NCI-H526 treated with DMSO at 0.1 percent for 48 hours (cell line): ENCODE data around the gene HBZ.
"Not testable (repeated sequence)": the region's sequence is repeated elsewhere in the genome, so short reads cannot be mapped to it uniquely, and the experiment has no call there.

Experiments used
- DNase-seq: peaks from one replicate; lab custom pipeline; 2025; lab: John Stamatoyannopoulos, UW

HBZ gene

DNA sequence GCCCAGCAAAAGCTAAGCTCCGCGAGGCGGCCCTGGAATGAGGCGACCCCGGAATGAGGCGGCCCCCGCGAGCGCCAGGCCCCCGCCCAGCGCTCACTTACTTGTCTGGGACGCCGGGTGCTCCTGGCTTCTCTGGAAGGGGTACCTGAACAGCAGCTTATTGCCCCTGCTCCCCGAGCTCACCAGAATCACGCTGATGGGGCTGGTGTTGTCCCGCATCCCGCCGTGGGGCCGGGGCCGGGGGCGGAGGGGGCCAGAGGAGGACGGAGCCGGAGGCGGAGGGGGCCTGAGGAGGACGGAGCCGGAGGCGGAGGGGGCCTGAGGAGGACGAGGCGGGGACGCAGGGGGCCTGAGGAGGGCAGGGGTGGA, 14.4 kb upstream of the HBZ start:
- DNase-seq, result no peak

DNA sequence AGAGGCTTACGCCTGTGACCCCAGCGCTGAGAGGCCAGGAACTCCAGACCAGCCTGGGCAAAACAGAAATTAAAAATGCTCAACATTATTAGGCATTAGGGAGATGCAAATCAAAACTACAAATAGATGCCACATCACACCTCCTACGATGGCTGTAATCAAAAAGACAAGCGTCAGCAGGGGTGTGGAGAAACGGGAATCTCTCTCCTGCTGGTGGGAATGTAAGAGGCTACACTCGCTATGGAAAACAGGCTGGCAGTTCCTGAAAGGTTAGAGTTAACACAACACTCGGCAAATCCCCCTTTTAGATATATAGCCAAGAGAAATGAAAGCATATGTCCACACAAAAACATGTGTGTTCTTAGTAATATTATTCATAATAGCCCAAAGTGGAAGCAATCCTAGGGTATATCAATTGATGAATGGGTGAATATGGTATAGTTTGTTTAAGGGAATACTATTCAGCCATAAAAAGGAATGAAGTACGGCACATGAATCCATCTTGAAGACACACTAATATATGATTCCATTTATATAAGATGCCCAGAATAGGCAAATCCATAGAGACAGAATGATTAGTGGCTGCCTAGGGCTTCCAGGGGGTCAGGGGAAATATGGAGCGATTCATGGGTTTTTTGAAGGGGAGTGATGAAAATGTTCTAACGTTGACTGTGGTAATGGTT, 12.1 kb upstream of the HBZ start:
- no peak for DNase-seq

DNA sequence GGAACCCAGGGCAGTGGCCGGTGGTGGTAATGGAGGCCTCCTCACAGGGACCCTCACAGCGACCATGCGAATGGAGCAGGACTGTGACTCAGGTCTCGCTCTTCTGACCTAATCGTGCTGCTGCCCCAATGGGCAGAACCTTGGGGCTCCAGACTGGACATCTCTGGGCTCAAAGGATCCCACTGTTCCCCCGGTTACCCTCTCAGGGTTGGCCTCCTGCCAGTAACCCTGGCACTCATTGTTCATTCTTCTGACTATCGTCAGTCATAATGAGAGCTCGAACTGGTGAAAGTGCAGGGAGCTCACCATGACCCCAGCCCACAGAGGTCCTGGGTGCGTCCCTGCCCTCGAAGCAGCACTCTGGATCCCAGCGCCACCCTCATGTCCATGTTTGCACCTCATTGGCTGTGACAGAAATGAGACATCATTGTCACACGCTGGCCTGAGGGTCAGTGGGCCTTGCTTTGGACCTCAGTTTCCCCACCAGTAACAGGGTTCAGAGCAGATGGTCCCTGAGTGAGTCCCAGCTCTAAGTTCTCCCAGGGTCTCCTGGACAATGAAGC, 10.0 kb upstream of the HBZ start:
- DNase-seq, result no peak

DNA sequence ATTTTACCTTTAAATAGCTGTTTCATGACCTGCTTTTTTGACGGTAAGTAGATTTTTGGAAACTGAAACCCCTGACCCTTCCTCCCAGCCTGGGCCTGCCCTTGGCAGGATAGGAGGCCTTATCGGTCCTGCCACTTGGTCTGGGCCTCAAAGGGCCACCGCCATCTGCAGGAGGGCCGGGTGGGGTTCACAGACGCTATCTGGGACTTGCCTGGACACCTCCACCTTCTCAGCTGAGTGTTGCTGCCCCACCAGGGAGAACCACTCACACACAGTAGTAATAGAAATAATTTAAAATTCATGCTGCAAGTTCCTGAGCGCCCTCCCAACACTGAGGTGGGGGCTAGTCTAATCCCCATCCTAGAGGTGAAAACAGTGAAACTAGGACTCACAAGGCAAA, 9.4 kb upstream of the HBZ start:
- DNase-seq, result no peak

DNA sequence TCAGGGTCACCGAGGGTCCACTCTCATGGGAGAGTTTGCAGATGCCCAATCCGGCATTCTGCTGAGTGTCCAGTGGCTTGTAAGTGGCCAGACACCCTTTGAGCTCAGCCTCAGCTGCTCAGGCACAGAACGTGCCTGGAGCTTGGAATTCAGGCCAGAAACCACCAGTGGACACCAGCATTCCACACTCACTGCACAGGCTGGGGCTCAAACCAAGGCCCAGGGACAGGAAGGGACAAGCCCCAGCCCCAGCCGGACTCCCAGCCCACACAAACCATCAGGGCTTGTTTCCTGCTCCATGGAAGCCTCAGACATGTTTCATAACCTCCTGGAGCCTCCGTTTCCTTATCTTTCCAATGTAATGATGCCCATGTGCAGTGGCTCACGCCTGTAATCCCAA, 9.0 kb upstream of the HBZ start:
- no peak for DNase-seq

DNA sequence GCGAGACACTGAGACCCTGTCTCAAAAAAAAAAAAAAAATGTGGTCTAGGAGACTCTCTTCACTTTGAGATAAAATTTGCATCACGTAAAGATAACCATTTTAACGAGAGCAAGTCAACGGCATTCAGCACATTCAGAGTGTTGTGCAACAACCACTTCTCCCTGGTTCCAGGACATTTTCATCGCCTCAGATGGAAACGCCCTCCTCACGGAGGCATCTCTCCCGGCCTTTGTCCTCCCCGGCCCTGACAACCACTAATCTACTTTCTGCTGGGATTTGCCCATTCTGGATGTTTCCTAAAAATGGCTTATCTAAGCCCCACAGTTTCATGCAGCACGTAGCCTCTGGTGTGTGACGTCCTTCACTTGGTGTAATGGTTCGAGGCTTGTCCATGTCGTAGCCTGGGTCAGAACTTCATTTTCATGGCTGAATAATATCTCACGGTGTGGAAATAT, 7.6 kb upstream of the HBZ start:
- DNase-seq, result no peak

DNA sequence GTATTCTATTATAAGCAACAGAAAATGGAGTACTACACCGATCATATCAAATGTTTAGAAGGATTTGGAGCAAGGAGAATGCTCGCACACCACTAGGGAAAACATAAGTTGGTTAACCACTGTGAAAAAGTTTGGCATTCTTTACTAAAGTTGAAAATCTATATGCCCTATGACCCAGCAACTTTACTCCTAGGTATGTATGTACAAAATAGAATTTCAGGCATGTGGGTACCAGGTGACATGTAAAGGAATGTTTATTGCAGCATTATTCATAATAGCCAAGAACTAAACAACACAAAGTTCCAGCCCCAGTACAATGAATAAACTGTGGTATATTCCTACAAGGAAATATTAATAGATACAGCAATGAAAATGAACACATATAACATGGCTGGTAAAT, 5.8 kb upstream of the HBZ start:
- DNase-seq, result no peak

DNA sequence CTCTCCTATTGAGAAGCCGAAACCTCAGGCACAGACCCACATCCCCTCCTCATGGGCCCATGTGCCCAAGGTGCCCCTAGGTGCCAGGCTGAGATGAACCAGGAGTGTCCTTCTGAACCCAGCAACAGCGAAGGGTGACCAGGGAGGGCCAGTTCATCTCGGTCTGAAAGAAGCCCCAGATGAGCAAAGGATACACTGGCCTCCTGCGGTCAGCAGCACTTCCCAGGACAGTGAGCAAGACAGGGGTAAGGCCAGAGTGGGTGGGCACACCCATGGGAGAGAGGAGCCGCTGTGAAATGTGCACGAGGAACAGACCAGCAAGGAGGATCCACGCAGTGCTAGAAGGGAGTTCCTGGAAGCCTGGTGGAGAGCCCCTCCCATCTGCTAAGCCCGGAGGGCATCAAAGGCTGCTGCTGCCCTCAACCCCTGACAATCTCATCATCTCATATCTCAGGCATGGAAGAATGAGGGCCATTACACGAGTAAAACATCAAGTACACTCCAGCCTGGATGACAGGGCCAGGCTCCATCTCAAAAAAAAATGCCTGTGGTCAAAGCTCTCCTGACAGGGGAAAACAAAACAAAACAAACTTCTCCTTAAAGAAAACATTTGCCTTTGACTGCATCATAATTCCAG, 3.3 kb upstream of the HBZ start:
- no peak for DNase-seq

DNA sequence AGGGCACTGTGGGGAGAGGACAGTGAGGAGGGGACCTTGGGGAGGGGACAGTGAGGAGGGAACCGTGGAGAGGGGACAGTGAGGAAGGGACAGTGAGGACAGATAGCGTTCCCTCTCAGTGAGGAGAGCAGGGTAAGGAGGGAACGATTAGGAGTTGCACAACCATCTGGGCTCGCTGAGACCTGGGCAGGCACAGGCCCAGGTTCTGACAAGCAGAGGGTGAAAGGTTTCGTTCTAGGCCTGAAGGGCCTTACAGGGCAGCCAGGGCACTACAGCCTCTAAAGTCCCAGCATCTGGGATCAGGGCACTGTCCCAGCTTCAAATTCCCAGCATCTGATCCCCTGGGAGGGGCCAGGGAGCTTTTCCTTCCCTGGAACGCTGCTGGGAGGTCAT, 681 bp downstream of the HBZ start:
- DNase-seq, result not testable (repeated sequence)

DNA sequence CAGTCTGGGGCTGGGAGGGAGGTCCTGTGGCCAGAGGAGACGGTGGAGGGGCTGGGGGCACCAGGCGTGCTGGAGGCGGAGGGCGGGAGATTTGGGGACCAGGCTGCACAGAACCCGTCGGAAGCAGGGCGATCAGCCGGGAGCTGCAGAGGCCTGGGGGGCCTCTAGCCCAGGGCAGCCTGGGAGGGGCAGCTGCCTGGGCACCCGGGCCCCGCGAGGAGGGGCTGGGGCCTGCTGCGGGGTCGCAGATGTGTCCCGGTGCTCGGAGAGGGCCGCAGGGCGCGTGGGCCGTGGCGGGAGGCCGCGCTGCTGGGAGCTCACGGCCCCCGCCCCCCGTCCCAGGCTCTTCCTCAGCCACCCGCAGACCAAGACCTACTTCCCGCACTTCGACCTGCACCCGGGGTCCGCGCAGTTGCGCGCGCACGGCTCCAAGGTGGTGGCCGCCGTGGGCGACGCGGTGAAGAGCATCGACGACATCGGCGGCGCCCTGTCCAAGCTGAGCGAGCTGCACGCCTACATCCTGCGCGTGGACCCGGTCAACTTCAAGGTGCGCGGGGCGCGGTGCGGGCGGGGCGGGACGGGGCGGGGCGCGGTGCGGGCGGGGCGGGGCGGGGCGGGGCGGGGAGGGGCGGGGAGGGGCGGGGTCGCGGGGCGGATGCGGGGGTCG, 1.2 kb downstream of the HBZ start:
- DNase-seq, result not testable (repeated sequence)

DNA sequence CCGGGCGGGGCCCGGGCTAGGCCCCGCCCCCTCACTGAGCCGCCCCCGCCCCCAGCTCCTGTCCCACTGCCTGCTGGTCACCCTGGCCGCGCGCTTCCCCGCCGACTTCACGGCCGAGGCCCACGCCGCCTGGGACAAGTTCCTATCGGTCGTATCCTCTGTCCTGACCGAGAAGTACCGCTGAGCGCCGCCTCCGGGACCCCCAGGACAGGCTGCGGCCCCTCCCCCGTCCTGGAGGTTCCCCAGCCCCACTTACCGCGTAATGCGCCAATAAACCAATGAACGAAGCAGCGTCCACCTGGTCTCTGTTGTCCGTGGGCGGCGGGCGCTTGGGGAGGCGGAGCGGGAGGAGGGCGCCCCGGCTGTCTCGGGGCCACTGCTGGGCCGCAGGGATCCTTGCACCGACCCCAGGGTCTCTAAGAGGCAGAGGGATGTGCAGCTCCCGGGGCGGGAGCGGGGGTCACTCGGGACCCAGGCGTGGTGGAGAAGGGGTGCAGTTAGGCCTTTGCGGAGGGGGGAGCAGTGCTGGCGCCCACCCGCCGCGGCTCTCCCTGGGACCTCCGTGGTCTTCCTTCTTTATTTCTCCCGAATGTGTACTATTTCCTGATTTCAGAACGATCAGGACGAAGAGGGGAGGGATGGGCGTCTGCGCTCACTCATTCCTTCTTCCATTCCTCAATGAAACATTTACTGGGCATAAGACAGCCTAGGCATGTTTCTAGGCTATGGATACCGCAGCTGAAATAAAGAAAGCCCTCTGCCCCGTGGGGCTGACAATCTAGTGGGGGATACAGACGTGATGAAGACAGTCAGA, 2.0 kb downstream of the HBZ start:
- no peak for DNase-seq

DNA sequence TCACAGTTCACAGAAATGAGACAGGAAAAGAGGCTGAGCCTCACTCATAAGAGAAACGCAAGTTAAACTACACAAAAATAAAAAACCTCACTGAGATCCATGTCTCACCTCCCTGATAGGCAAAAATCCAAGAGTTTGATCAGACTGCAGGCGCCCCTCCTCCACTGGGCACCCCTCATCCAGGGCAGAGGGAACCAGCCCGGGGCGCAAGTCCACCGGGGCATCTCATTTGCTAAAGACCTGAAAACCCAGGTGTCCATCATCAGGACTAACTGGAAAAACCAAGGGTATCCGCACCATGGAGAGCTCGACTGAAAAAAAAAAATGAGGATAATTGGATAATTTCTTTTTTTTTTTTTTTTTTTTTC, 2.6 kb downstream of the HBZ start:
- no peak for DNase-seq

DNA sequence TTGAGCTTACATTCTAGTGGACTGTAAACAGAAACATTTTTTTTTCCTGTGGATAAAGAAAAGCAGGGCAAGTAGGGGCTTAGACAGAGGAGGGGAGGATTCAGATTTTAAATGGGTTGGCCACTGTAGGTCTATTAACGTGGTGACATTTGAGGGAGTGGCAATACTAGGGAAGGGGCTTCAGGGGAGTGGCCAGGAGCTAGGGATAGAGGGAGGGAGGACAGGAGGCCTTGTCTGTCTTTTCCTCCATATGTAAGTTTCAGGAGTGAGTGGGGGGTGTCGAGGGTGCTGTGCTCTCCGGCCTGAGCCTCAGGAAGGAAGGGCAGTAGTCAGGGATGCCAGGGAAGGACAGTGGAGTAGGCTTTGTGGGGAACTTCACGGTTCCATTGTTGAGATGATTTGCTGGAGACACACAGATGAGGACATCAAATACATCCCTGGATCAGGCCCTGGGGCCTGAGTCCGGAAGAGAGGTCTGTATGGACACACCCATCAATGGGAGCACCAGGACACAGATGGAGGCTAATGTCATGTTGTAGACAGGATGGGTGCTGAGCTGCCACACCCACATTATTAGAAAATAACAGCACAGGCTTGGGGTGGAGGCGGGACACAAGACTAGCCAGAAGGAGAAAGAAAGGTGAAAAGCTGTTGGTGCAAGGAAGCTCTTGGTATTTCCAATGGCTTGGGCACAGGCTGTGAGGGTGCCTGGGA, 6.8 kb downstream of the HBZ start:
- no peak for DNase-seq

DNA sequence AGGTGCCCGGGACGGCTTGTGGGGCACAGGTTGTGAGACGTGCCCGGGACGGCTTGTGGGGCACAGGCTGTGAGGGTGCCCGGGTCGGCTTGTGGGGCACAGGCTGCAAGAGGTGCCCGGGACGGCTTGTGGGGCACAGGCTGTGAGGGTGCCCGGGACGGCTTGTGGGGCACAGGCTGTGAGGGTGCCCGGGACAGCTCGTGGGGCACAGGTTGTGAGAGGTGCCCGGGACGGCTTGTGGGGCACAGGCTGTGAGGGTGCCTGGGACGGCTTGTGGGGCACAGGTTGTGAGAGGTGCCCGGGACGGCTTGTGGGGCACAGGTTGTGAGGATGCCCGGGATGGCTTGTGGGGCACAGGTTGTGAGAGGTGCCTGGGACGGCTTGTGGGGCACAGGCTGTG, 7.8 kb downstream of the HBZ start:
- DNase-seq, result not testable (repeated sequence)

DNA sequence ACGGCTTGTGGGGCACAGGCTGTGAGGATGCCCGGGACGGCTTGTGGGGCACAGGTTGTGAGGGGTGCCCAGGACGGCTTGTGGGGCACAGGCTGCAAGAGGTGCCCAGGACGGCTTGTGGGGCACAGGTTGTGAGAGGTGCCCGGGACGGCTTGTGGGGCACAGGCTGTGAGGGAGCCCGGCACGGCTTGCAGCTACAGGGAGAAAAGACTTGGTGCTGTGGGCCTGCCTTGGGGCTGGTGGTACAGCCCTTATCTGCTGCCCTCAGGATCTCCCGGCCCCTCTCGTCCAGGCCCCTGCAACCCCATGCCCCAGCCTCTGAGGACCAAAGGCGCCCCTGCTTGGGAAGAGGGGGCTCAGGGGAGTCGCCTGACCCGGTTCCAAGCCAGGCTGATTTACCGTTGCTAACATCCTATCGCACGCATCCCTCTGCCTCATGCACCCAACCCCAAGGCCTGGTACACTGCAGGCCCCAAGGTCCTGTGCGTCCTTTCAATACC, 8.3 kb downstream of the HBZ start:
- no peak for DNase-seq

DNA sequence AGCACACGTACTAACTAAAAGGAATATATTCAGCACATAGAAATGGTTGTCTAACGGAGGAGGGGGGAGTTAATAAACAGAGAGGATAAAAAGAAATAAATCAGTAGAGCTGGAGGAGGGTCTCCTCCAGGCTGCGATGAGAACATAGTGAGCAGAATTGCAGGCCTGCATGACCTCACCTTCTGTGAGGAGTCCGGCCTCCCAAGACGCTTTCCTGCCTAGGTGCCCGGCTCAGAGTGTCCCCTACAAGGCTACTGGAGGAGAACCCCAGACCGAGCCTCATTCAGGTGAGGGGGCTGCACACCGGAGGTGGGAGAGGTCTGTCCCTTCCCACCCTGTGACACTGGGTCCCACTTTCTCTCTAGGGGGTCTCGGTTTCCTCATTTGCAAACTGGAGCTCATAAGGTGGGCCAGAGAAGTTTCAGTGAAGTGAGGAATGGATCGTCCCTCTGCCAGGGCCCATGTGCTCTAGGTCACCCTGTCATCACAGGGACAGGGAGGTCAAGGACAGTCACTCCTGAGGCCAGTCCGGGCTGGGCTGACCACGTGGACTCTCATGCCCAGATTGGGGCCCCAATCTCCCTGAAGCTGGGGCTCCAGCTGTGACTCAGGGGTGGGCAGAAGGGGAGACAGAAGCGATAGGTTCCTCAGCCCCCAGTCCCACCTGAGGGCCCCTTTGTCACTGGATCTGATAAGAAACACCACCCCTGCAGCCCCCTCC, 10.0 kb downstream of the HBZ start:
- no peak for DNase-seq

DNA sequence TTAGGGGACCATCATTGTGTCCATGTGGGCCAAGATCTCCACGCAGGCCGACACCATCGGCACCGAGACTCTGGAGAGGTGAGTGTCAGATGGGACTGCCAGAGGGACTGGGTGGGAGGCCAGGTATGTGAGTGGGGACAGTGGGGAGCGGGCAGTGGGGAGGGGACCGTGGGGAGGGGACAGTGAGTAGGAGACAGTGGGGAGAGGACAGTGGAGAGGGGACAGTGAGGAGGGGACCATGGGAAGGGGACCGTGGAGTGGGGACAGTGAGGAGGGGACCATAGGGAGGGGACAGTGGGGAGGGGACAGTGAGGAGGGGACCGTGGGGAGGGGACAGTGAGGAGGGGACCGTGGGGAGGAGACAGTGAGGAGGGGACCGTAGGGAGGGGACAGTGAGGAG, 10.7 kb downstream of the HBZ start:
- not testable (repeated sequence) for DNase-seq

DNA sequence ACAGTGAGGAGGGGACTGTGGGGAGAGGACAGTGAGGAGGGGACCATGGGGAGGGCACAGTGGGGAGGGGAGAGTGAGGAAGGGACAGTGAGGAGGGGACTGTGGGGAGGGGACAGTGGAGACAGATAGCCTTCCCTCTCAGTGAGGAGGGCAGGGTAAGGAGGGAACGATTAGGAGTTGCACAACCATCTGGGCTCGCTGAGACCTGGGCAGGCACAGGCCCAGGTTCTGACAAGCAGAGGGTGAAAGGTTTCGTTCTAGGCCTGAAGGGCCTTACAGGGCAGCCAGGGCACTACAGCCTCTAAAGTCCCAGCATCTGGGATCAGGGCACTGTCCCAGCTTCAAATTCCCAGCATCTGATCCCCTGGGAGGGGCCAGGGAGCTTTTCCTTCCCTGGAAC, 11.3 kb downstream of the HBZ start:
- DNase-seq, result not testable (repeated sequence)

DNA sequence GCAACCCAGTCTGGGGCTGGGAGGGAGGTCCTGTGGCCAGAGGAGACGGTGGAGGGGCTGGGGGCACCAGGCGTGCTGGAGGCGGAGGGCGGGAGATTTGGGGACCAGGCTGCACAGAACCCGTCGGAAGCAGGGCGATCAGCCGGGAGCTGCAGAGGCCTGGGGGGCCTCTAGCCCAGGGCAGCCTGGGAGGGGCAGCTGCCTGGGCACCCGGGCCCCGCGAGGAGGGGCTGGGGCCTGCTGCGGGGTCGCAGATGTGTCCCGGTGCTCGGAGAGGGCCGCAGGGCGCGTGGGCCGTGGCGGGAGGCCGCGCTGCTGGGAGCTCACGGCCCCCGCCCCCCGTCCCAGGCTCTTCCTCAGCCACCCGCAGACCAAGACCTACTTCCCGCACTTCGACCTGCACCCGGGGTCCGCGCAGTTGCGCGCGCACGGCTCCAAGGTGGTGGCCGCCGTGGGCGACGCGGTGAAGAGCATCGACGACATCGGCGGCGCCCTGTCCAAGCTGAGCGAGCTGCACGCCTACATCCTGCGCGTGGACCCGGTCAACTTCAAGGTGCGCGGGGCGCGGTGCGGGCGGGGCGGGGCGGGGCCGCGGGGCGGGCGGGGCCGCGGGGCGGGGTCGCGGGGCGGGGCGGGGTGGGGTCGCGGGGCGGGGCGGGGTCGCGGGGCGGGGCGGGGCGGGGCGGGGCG, 11.8 kb downstream of the HBZ start:
- not testable (repeated sequence) for DNase-seq

DNA sequence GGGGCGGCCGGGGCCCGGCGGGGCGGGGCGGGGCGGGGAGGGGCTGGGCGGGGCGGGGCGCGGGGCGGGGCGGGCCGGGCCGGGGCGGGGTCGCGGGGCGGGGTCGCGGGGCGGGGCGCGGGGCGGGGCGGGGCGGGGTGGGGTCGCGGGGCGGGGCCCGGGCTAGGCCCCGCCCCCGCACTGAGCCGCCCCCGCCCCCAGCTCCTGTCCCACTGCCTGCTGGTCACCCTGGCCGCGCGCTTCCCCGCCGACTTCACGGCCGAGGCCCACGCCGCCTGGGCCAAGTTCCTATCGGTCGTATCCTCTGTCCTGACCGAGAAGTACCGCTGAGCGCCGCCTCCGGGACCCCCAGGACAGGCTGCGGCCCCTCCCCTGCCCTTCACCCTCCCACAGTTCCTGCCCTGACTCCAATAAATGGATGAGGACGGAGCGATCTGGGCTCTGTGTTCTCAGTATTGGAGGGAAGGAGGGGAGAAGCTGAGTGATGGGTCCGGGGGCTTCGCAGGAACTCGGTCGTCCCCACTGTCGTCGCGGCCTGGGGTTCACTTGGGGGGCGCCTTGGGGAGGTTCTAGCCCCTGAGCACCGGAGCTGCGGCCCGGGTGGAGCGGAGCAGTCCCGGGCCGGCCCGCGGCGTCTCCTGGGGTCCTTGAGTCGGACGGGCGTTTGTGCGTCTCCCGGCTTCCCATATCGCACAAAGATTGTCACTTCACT, 12.5 kb downstream of the HBZ start:
- DNase-seq, result no peak
